DND-41 (cell line): ENCODE results near the gene VPS35.

ENCODE experiments used
- ATAC-seq: fragments of 200-7000 bp; cut with Tn5 transposase; 3 replicates; pipeline ENCODE4 v1.9.1; 2021; ENCODE audit warnings: low read depth; ENCODE audit not compliant: insufficient read depth
- DNase-seq: peaks from one replicate; pipeline ENCODE4 v3.0.0-alpha.2; 2020
- H2AFZ ChIP-seq: 2 replicates; pipeline ENCODE4 v1.6.0; 2012; ENCODE audit warnings: low read depth, low read length
- H3K27ac ChIP-seq: 2 replicates; pipeline ENCODE4 v1.5.1; 2012; ENCODE audit warnings: low read length, inconsistent platforms
- H3K27me3 ChIP-seq: fragments of 200-600 bp; sonication (generic); 2 replicates; pipeline ENCODE4 v1.6.0; 2012; ENCODE audit warnings: low read length, mild to moderate bottlenecking, inconsistent platforms; ENCODE audit not compliant: insufficient read depth, poor library complexity
- H3K36me3 ChIP-seq: 2 replicates; pipeline ENCODE4 v1.5.1; 2012; ENCODE audit warnings: low read length, inconsistent platforms; ENCODE audit not compliant: insufficient read depth
- H3K4me1 ChIP-seq: 2 replicates; pipeline ENCODE4 v1.5.1; 2012; ENCODE audit warnings: mild to moderate bottlenecking, low read length; ENCODE audit not compliant: insufficient read depth
- H3K4me2 ChIP-seq: 2 replicates; pipeline ENCODE4 v1.6.0; 2012; ENCODE audit warnings: mild to moderate bottlenecking, moderate library complexity, low read length, inconsistent platforms; ENCODE audit not compliant: insufficient read depth
- H3K4me3 ChIP-seq, 2 experiments: fragments of 200-600 bp in 1 of 2; shearing (Covaris generic) in 1 of 2; 2 replicates each; pipeline ENCODE4 v1.5.1; 2012 to 2016; ENCODE audit warnings: inconsistent platforms in 2 of 2, low read length in 2 of 2, mild to moderate bottlenecking in 2 of 2, low read depth in 1 of 2, moderate library complexity in 1 of 2
- H3K79me2 ChIP-seq: 2 replicates; pipeline ENCODE4 v1.6.0; 2012; ENCODE audit warnings: low read length, inconsistent platforms; ENCODE audit not compliant: insufficient read depth
- H3K9ac ChIP-seq: 2 replicates; pipeline ENCODE4 v1.6.0; 2012; ENCODE audit warnings: low read depth, mild to moderate bottlenecking, inconsistent platforms, low read length, moderate library complexity
- H3K9me3 ChIP-seq: 2 replicates; pipeline ENCODE4 v1.5.1; 2012; ENCODE audit warnings: low read length, moderate library complexity, mild to moderate bottlenecking, inconsistent platforms; ENCODE audit not compliant: insufficient read depth, severe bottlenecking
- H4K20me1 ChIP-seq: 2 replicates; pipeline ENCODE4 v1.6.0; 2012; ENCODE audit warnings: low read length; ENCODE audit not compliant: insufficient read depth
- EZH2 ChIP-seq: IDR thresholded peaks from 3 replicates; pipeline ENCODE4 v1.6.1; 2012; ENCODE audit warnings: borderline replicate concordance, low read depth, mild to moderate bottlenecking, moderate library complexity, low read length, inconsistent platforms; ENCODE audit not compliant: severe bottlenecking
- TF ChIP-seq, protein P1 (sequence below): IDR thresholded peaks from 2 replicates; pipeline ENCODE4 v1.5.1; 2012; ENCODE audit warnings: borderline replicate concordance, low read length, moderate library complexity, mild to moderate bottlenecking; ENCODE audit not compliant: poor library complexity, severe bottlenecking; ENCODE audit errors: extremely low read depth

Gene VPS35

DNA sequence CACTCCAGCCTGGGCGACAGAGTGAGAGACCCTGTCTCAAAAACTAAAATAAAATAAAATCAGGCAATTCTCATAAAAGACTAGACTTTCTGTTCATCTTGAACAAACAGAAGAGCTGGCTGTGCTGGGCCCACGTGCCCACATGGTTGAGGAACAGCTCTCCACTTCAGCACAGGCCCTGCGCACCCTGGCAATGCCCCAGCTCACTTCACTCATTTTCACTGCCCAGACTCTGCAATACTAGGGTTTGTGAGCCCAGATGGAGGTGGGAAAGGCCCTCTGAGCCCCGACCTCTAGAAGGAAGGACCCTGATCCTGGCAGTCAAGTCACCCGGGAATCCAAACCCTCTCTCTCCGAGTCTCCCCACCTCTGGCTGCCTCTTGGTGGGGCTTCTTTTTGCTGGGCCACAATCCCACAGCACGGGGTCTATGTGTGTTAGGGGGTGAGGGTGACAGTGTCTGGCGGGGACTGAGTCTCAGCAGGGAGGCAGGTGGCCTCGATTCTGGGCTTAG lies 44.4 kb upstream of the VPS35 start:
- Histone ChIP-seq H3K36me3 (no peaks in the 10 kb centered on the region), H3K79me2 (no peaks in the 10 kb centered on the region), H3K27me3 (no peaks in the 10 kb centered on the region), H3K4me2 (no peak overlapping the region), H3K27ac (no peak overlapping the region), H3K4me3 (no peak overlapping the region), H3K9me3 (no peaks in the 10 kb centered on the region), H2AFZ (no peak overlapping the region), H3K9ac (no peak overlapping the region), H3K4me1 (no peaks in the 10 kb centered on the region), H4K20me1 (no peaks in the 10 kb centered on the region)
- no peak for TF ChIP-seq EZH2
- TF ChIP-seq, protein P1, sequence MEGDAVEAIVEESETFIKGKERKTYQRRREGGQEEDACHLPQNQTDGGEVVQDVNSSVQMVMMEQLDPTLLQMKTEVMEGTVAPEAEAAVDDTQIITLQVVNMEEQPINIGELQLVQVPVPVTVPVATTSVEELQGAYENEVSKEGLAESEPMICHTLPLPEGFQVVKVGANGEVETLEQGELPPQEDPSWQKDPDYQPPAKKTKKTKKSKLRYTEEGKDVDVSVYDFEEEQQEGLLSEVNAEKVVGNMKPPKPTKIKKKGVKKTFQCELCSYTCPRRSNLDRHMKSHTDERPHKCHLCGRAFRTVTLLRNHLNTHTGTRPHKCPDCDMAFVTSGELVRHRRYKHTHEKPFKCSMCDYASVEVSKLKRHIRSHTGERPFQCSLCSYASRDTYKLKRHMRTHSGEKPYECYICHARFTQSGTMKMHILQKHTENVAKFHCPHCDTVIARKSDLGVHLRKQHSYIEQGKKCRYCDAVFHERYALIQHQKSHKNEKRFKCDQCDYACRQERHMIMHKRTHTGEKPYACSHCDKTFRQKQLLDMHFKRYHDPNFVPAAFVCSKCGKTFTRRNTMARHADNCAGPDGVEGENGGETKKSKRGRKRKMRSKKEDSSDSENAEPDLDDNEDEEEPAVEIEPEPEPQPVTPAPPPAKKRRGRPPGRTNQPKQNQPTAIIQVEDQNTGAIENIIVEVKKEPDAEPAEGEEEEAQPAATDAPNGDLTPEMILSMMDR: no peak
- no peak for DNase-seq
- ATAC-seq: no peak

DNA sequence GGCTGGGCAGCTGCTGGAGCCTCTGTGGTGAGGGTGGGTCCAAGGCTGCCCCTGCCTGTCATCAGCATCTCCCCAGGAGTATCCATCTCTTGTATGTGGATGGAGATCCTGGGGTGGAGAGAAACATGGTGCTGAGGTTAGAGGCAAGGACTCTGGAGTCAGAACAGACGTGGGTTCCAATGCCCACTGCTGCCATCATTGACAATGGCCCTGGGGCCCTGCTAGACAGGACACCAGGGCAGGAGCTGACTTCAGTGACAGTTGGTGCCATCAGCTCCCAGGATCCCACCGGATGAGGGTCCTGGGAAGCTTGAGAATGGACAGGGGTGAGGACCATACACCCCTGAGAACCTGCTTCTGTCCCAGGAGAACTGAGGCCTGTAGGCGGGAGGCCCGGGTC lies 43.6 kb upstream of the VPS35 start:
- H3K4me2 ChIP-seq: no peak overlapping the region
- TF ChIP-seq, protein P1: no peak
- no peak for TF ChIP-seq EZH2
- ATAC-seq: no peak
- no peaks in the 10 kb centered on the region for H3K36me3 ChIP-seq
- H4K20me1 ChIP-seq: no peaks in the 10 kb centered on the region
- H2AFZ ChIP-seq: no peak overlapping the region
- no peak overlapping the region for H3K9ac ChIP-seq
- H3K79me2 ChIP-seq: no peaks in the 10 kb centered on the region
- no peaks in the 10 kb centered on the region for H3K27me3 ChIP-seq
- DNase-seq: no peak
- H3K27ac ChIP-seq: no peak overlapping the region
- H3K9me3 ChIP-seq: no peaks in the 10 kb centered on the region
- no peak overlapping the region for H3K4me3 ChIP-seq
- no peaks in the 10 kb centered on the region for H3K4me1 ChIP-seq

DNA sequence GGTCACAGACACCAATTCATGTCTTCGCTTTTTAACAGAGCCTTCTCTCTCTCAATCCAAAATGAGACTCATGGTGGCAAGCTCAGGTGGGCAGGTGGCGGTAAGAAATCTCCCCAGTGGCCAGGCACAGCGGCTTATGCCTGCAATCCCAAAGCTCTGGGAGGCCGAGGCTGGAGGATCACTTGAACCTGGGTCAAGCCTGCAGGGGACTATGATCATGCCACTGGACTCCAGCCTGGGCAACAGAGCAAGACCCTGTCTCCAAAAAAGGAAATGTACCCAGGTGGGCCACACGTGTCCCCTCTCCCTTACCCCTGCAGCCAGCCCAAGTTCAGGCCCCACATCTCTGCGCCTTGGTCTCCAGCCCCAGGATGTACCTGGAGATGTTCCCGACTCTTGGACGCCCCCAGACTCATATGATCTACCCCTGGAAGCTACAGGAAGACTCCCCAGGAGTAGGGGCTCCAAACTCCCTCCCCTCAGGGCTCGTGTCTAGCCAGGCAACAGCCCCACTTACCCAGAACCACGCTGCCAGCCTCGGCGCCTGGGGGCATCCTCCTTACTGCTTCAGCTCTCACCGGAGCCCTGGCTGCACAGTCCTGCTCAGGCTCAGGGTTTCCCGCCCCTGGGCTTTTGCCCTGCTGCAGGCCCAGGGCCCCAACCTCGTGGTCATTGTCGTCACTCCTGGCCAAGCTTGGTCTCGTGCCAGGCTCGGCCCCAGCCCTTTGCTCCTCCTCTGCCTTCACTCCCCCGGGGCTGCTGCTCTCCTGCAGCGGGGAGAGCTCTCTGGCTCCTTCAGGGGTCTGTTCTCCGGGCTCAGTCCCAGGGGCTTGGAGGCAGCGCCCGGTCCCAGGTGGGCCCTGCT lies 42.9 kb upstream of the VPS35 start:
- no peak overlapping the region for H3K9ac ChIP-seq
- ATAC-seq: no peak

More for the DNA sequence above, 42.9 kb upstream of the VPS35 start:
- DNase-seq: no peak
- H3K4me2 ChIP-seq: no peak overlapping the region
- H3K4me1 ChIP-seq: no peaks in the 10 kb centered on the region
- H3K36me3 ChIP-seq: no peaks in the 10 kb centered on the region
- H3K4me3 ChIP-seq: no peak overlapping the region
- H3K9me3 ChIP-seq: no peaks in the 10 kb centered on the region
- H4K20me1 ChIP-seq: no peaks in the 10 kb centered on the region
- H3K27me3 ChIP-seq: no peaks in the 10 kb centered on the region
- no peak overlapping the region for H3K27ac ChIP-seq
- no peaks in the 10 kb centered on the region for H3K79me2 ChIP-seq
- no peak for TF ChIP-seq EZH2
- TF ChIP-seq, protein P1: no peak
- no peak overlapping the region for H2AFZ ChIP-seq
